ENCODE measurements around the gene PPP2R1A. TPM values are rescaled to one million over a fixed set of nuclear protein-coding genes. Genes with fewer than 3 reads are reported as not detected.

Gene PPP2R1A
- total RNA-seq, 1 donor from 2014 or later: 332 TPM

DNA sequence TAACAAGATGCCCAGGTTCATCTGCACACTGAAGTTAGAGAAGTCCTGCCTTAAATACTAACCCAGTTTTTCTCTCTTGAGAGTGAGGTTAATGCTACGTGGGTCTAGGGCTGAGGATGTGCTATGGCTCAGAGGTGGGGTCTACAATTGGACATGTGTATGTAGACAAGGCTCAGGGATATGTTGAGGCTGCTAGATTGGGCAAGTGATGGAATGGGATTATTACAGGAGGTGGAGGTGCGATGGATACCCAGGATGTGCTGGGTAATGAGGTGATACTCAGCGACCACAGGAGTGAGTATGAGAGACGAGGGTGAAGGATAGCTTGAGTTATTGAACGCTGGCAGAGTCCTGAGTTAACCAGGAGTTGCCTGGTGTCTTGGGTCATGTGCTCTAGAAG, 38.1 kb downstream of the PPP2R1A start:
- Histone ChIP-seq H3K4me3 (ENCODE audit: insufficient read depth, low read depth, low read length) (no peak overlapping the region), H2AFZ (ENCODE audit: low read depth, low read length) (no peak overlapping the region)

DNA sequence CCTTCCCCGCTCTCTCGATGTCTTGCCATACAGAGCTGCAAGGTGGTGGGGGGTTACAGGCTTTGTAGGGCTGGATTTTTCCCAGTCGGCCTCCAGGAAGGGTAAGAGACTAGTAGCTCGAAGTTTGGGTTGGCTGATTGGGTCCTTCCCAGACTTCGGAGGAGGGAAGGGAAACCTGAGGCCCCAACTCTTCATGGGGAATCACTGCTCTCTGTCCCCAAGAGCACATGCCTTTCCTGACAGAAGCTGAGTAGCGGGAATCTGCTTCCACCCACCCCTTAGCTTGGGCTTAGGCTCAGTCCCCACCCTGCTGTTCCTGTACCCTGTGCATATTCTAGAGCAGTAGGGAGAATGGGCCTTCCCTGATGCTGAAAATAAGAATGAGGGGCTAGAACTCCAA, 39.7 kb downstream of the PPP2R1A start:
- Histone ChIP-seq H2AFZ (ENCODE audit: low read depth, low read length) (no peak overlapping the region), H3K4me1 (ENCODE audit: insufficient read depth, low read length) (peaks cover 7% of the 10 kb centered on the region), H3K36me3 (ENCODE audit: insufficient read depth, low read length) (peaks cover 33% of the 10 kb centered on the region), H3K4me2 (ENCODE audit: low read length) (no peak overlapping the region), H4K20me1 (ENCODE audit: insufficient read depth, low read length) (peaks cover 8% of the 10 kb centered on the region), H3K9ac (ENCODE audit: low read length) (no peak overlapping the region), H3K79me2 (ENCODE audit: insufficient read depth, low read length) (no peaks in the 10 kb centered on the region), H3K27me3 (ENCODE audit: insufficient read depth, low read length) (no peaks in the 10 kb centered on the region), H3K9me3 (ENCODE audit: insufficient read depth, low read depth, low read length) (no peaks in the 10 kb centered on the region), H3K4me3 (ENCODE audit: insufficient read depth, low read depth, low read length) (no peak overlapping the region), H3K27ac (ENCODE audit: low read depth, low read length) (no peak overlapping the region)
- H3K27ac Mint-ChIP-seq (ENCODE audit: unreplicated experiment): no peak overlapping the region
- no peak for DNase-seq (ENCODE audit: low read depth)
- no peaks in the 10 kb centered on the region for H3K9me3 Mint-ChIP-seq (ENCODE audit: unreplicated experiment)
- no peak overlapping the region for H3K4me3 Mint-ChIP-seq (ENCODE audit: unreplicated experiment)
- H3K4me1 Mint-ChIP-seq (ENCODE audit: low read depth, unreplicated experiment): peaks cover 10% of the 10 kb centered on the region
- FAIRE-seq: no peak
- H3K27me3 Mint-ChIP-seq (ENCODE audit: low read depth, unreplicated experiment): no peaks in the 10 kb centered on the region
- peaks cover 34% of the 10 kb centered on the region for H3K36me3 Mint-ChIP-seq (ENCODE audit: low read depth, unreplicated experiment)
- TF ChIP-seq, protein P1, sequence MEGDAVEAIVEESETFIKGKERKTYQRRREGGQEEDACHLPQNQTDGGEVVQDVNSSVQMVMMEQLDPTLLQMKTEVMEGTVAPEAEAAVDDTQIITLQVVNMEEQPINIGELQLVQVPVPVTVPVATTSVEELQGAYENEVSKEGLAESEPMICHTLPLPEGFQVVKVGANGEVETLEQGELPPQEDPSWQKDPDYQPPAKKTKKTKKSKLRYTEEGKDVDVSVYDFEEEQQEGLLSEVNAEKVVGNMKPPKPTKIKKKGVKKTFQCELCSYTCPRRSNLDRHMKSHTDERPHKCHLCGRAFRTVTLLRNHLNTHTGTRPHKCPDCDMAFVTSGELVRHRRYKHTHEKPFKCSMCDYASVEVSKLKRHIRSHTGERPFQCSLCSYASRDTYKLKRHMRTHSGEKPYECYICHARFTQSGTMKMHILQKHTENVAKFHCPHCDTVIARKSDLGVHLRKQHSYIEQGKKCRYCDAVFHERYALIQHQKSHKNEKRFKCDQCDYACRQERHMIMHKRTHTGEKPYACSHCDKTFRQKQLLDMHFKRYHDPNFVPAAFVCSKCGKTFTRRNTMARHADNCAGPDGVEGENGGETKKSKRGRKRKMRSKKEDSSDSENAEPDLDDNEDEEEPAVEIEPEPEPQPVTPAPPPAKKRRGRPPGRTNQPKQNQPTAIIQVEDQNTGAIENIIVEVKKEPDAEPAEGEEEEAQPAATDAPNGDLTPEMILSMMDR (IDR thresholded peaks at IDR 0.05; ENCODE audit: insufficient read depth, low read depth, low read length): no peak
- no peak for TF ChIP-seq EZH2 (IDR thresholded peaks at IDR 0.05; ENCODE audit: insufficient read depth, low read length)

More for the DNA sequence above, 38.1 kb downstream of the PPP2R1A start:
- H3K27me3 ChIP-seq (ENCODE audit: insufficient read depth, low read length): no peaks in the 10 kb centered on the region
- Mint-ChIP-seq H3K4me1 (ENCODE audit: low read depth, unreplicated experiment) (peaks cover 10% of the 10 kb centered on the region), H3K27ac (ENCODE audit: unreplicated experiment) (no peak overlapping the region), H3K9me3 (ENCODE audit: unreplicated experiment) (no peaks in the 10 kb centered on the region), H3K36me3 (ENCODE audit: low read depth, unreplicated experiment) (peaks cover 45% of the 10 kb centered on the region), H3K4me3 (ENCODE audit: unreplicated experiment) (no peak overlapping the region), H3K27me3 (ENCODE audit: low read depth, unreplicated experiment) (no peaks in the 10 kb centered on the region)
- H3K36me3 ChIP-seq (ENCODE audit: insufficient read depth, low read length): peaks cover 47% of the 10 kb centered on the region
- TF ChIP-seq, protein P1 (IDR thresholded peaks at IDR 0.05; ENCODE audit: insufficient read depth, low read depth, low read length): no peak
- TF ChIP-seq EZH2 (IDR thresholded peaks at IDR 0.05; ENCODE audit: insufficient read depth, low read length): no peak
- peaks cover 7% of the 10 kb centered on the region for H3K4me1 ChIP-seq (ENCODE audit: insufficient read depth, low read length)
- H3K4me2 ChIP-seq (ENCODE audit: low read length): no peak overlapping the region
- DNase-seq (ENCODE audit: low read depth): no peak
- FAIRE-seq: no peak
- peaks cover 8% of the 10 kb centered on the region for H4K20me1 ChIP-seq (ENCODE audit: insufficient read depth, low read length)
- H3K9ac ChIP-seq (ENCODE audit: low read length): no peak overlapping the region
- H3K79me2 ChIP-seq (ENCODE audit: insufficient read depth, low read length): no peaks in the 10 kb centered on the region
- H3K27ac ChIP-seq (ENCODE audit: low read depth, low read length): no peak overlapping the region
- no peaks in the 10 kb centered on the region for H3K9me3 ChIP-seq (ENCODE audit: insufficient read depth, low read depth, low read length)

DNA sequence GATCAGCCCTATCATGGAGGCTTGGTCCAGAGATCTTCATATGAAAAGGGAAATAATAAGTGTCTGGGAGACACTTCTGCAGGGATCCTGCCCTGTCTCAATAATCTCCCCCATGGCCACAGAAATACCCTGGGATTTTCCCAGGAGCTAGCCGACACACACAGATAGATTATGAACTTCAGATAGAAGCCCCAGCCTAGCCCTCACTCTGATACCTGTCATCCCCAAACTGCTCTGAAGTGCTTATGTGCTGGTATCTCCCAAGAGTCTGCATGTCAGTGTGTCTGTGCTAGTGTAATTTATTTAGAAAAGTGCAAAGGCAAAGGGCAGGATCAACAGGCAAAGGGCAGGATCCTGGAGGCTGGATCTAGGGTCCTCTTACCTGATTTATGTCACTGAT, 40.8 kb downstream of the PPP2R1A start:
- Mint-ChIP-seq H3K27ac (ENCODE audit: unreplicated experiment) (no peak overlapping the region), H3K4me3 (ENCODE audit: unreplicated experiment) (no peak overlapping the region), H3K36me3 (ENCODE audit: low read depth, unreplicated experiment) (peaks cover 28% of the 10 kb centered on the region), H3K4me1 (ENCODE audit: low read depth, unreplicated experiment) (peaks cover 10% of the 10 kb centered on the region), H3K27me3 (ENCODE audit: low read depth, unreplicated experiment) (no peaks in the 10 kb centered on the region), H3K9me3 (ENCODE audit: unreplicated experiment) (no peaks in the 10 kb centered on the region)
- DNase-seq (ENCODE audit: low read depth) (no peak), FAIRE-seq (no peak)
- Histone ChIP-seq H4K20me1 (ENCODE audit: insufficient read depth, low read length) (peaks cover 8% of the 10 kb centered on the region), H3K9me3 (ENCODE audit: insufficient read depth, low read depth, low read length) (no peaks in the 10 kb centered on the region), H3K27ac (ENCODE audit: low read depth, low read length) (no peak overlapping the region), H3K79me2 (ENCODE audit: insufficient read depth, low read length) (no peaks in the 10 kb centered on the region), H3K9ac (ENCODE audit: low read length) (no peak overlapping the region), H3K4me3 (ENCODE audit: insufficient read depth, low read depth, low read length) (no peak overlapping the region), H3K4me2 (ENCODE audit: low read length) (no peak overlapping the region), H2AFZ (ENCODE audit: low read depth, low read length) (no peak overlapping the region), H3K36me3 (ENCODE audit: insufficient read depth, low read length) (peaks cover 29% of the 10 kb centered on the region), H3K27me3 (ENCODE audit: insufficient read depth, low read length) (no peaks in the 10 kb centered on the region), H3K4me1 (ENCODE audit: insufficient read depth, low read length) (peaks cover 7% of the 10 kb centered on the region)
- TF ChIP-seq, protein P1 (IDR thresholded peaks at IDR 0.05; ENCODE audit: insufficient read depth, low read depth, low read length): no peak
- no peak for TF ChIP-seq EZH2 (IDR thresholded peaks at IDR 0.05; ENCODE audit: insufficient read depth, low read length)

Measured in astrocyte (in vitro differentiated cells and primary cell).